K562 (cell line): ENCODE measurements around the gene SPEF1. TPM values are rescaled to one million over a fixed set of nuclear protein-coding genes. Genes with fewer than 3 reads are reported as not detected.

Experiments
- DACH1 ChIP-seq: fragments of 450-650 bp; IDR thresholded peaks from 2 replicates; pipeline ENCODE4 v1.6.1; 2018; ENCODE audit not compliant: partially characterized antibody
- GABPB1 ChIP-seq: sonication (generic); formaldehyde crosslinking; IDR thresholded peaks from 2 replicates; pipeline ENCODE4 v1.8.0; 2022; ENCODE audit warnings: mild to moderate bottlenecking, missing genetic modification reagents
- HLTF ChIP-seq: fragments of 450-650 bp; IDR thresholded peaks from 2 replicates; pipeline ENCODE4 v1.6.1; 2016
- MLX ChIP-seq, 2 experiments: fragments of 450-650 bp in 1 of 2; sonication (generic) in 1 of 2; formaldehyde crosslinking; conservative IDR thresholded peaks; 2 replicates each; pipeline versions ENCODE4 v1.4.0 to v1.8.1; 2020 to 2022; ENCODE audit warnings: mild to moderate bottlenecking in 1 of 2, missing genetic modification reagents in 1 of 2
- RNF219 ChIP-seq: fragments of 250-450 bp; sonication (Bioruptor Pico); IDR thresholded peaks from 2 replicates; pipeline ENCODE4 v1.5.0; 2022; ENCODE audit warnings: mild to moderate bottlenecking
- STAT6 ChIP-seq: sonication (generic); formaldehyde crosslinking; IDR thresholded peaks from 2 replicates; pipeline ENCODE4 v1.8.1; 2023; ENCODE audit warnings: mild to moderate bottlenecking, missing genetic modification reagents
- TGIF2 ChIP-seq: sonication (generic); formaldehyde crosslinking; IDR thresholded peaks from 2 replicates; pipeline ENCODE4 v1.8.1; 2022; ENCODE audit warnings: mild to moderate bottlenecking, missing genetic modification reagents, moderate library complexity
- ZBTB11 ChIP-seq, 3 experiments: fragments of 200-800 bp in 1 of 3; fragments of 250-450 bp in 1 of 3; fragments of 450-650 bp in 1 of 3; sonication (Bioruptor Pico) in 1 of 3; sonication (Bioruptor generic) in 1 of 3; formaldehyde crosslinking in 1 of 3; IDR thresholded peaks; 2 replicates each; pipeline versions ENCODE4 v1.6.1 to v1.8.0; 2016 to 2022; ENCODE audit warnings: mild to moderate bottlenecking in 2 of 3, missing genetic modification characterization in 2 of 3, missing compliant biosample characterization in 1 of 3, moderate library complexity in 1 of 3
- ZFP91 ChIP-seq: sonication (generic); formaldehyde crosslinking; IDR thresholded peaks from 2 replicates; pipeline ENCODE4 v1.8.0; 2022; ENCODE audit warnings: mild to moderate bottlenecking, missing genetic modification reagents
- ZNF121 ChIP-seq: sonication (generic); formaldehyde crosslinking; conservative IDR thresholded peaks from 2 replicates; pipeline ENCODE4 v1.8.0; 2022; ENCODE audit warnings: missing genetic modification reagents
- ZNF384 ChIP-seq: IDR thresholded peaks from 2 replicates; pipeline ENCODE4 v1.6.1; 2012; ENCODE audit warnings: low read depth, low read length, improper control_type of control experiment
- ZNF512 ChIP-seq: IDR thresholded peaks from 2 replicates; pipeline ENCODE4 v1.6.1; 2016; ENCODE audit warnings: missing genetic modification characterization, missing compliant biosample characterization
- ZNF695 ChIP-seq: fragments of 450-650 bp; formaldehyde crosslinking; IDR thresholded peaks from 2 replicates; pipeline ENCODE4 v1.4.0; 2020; ENCODE audit warnings: mild to moderate bottlenecking, moderate library complexity
- polyA plus RNA-seq, 8 experiments: library from polyadenylated mRNA; depleted of rRNA in 4 of 8; stranded (reverse) in 5 of 8; unstranded in 3 of 8; fragments of >200 nt; fragmentation: Nextera tagmentation in 2 of 8; fragmentation: Illumina TruSeq in 1 of 8; extraction: Ambion mirVana in 2 of 8; extraction: Trizol in 1 of 8; gene quantifications; 2 replicates each; pipeline versions ENCODE4 v1.2.1 to v1.2.3, GENCODE V29; 2011 to 2014; ENCODE audit warnings: inconsistent platforms in 1 of 8, missing spikeins in 1 of 8
- total RNA-seq, 7 experiments: library from RNA; depleted of rRNA in 6 of 7; stranded (reverse); fragments of >200 nt in 6 of 7; fragmentation: Illumina TruSeq in 2 of 7; extraction: Trizol in 2 of 7; gene quantifications; 2 replicates each; pipeline versions ENCODE4 v1.2.1 to v1.2.3, GENCODE V29; 2011 to 2021; ENCODE audit warnings: low replicate concordance in 1 of 7

The SPEF1 gene
- total and polyA plus RNA-seq, 9 of the 15 experiments (the other 6 are each of a cell fraction or from before 2014, with no cell fraction given), result not detected

- no peak for TF ChIP-seq ZFP91 (CRISPR knock-in tag)
- no peak for TF ChIP-seq DACH1
- TF ChIP-seq RNF219 (CRISPR knock-in tag), result no peak
- no peak for TF ChIP-seq STAT6 (CRISPR knock-in tag)
- no peak for TF ChIP-seq ZNF695 (CRISPR knock-in tag)
- TF ChIP-seq TGIF2 (CRISPR knock-in tag), result no peak
- no peak for TF ChIP-seq MLX (CRISPR knock-in tag; conservative IDR thresholded peaks at IDR 0.05)
- no peak for TF ChIP-seq ZNF384
- no peak for TF ChIP-seq ZNF512 (tag)
- TF ChIP-seq GABPB1 (CRISPR knock-in tag), result no peak
- 0 out of 2 replicates have a peak, but pooled peaks have one; percentile 36 for TF ChIP-seq HLTF
- TF ChIP-seq ZBTB11 (CRISPR knock-in tag; IDR thresholded peaks at IDR 0.05), result no peak
- TF ChIP-seq ZNF121 (CRISPR knock-in tag), result no peak
Measured at GRCh38 chr20:3744806-3745685, 36.2 kb downstream of the SPEF1 start (continued).
